HG03571 (cell line): ENCODE results near the gene CAPN5.

ENCODE experiments used
- ATAC-seq: cut with Tn5 transposase; IDR thresholded peaks from one replicate; pipeline ENCODE4 v1.9.1; 2021; ENCODE audit not compliant: unreplicated experiment

The CAPN5 gene

DNA sequence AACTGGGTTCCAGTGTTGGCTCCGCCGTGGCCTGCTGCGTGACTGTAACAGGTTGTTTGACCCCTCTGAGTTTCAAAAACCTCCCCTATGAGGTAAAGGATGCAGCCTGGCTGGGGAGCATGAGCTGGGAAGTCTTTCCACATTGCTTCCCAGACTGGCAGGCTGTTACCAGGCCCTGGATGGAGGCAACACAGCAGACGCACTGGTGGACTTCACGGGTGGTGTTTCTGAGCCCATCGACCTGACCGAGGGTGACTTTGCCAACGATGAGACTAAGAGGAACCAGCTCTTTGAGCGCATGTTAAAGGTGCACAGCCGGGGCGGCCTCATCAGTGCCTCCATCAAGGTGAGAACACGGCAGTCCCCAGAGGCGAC, 47.3 kb downstream of the CAPN5 start:
- no peak for ATAC-seq

GRCh38 chr11:77115181-77115611, 48.4 kb downstream of the CAPN5 start:
- no peak for ATAC-seq

GRCh38 chr11:77115956-77116355, 49.2 kb downstream of the CAPN5 start:
- no peak for ATAC-seq

DNA sequence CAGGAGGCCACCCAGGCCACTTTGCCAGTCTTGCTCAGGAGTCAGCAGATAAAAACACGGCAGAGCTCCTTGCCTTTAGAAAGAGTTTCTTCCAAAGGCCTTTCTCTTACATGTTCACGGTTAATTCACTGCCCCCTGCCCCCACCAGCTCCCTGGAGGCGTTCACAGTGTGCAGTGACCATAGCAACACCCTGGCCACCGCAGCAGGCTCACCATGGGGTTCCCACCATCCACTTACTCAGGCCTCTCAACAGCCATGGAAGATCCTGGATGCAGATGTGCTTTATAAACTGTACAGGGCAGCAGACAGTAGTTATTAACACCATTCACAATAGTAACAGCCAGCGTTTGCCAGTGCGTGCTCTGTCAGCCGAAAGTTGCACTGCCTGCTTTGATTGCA, 50.7 kb downstream of the CAPN5 start:
- ATAC-seq, result no peak

GRCh38 chr11:77118086-77118485, 51.3 kb downstream of the CAPN5 start:
- ATAC-seq, result no peak

DNA sequence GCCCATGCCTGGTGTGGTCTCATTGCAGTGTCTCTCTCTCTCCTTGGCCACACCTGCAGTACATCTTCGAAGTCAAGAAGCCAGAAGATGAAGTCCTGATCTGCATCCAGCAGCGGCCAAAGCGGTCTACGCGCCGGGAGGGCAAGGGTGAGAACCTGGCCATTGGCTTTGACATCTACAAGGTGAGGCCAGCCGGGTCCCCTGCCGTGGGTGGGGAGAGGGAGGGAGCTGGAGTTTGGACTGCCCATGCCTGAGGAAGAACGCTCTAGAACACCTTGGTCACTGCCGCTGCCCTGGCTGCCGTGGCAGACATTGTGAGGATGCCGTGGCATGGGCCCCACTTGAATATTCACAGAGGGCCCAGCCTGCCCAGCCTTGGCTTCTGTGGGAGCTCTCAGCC, 52.2 kb downstream of the CAPN5 start:
- no peak for ATAC-seq

DNA sequence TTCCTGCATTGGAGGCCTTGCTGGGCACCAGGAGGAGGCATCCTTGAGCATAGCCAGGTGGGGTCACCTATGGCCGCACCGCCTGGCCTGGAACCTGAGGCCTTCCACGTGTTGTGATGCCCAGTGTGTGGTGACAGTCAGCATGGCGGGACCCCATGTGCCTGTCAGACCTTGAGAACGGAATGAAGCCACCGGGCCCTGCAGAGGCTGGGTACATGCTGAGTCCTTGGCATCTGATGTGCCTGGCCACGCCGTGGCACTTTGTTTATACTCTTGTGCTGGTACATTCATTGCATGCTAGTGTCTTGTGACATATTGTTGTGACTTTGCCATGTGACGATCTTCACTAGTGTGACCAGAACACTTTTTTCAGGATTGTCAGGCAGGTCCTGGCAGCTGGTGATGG, 52.8 kb downstream of the CAPN5 start:
- ATAC-seq, result no peak

GRCh38 chr11:77120571-77120970, 53.8 kb downstream of the CAPN5 start:
- ATAC-seq, result no peak

- ATAC-seq, result no peak
Observed at GRCh38 chr11:77121096-77121640, 54.4 kb downstream of the CAPN5 start.

DNA sequence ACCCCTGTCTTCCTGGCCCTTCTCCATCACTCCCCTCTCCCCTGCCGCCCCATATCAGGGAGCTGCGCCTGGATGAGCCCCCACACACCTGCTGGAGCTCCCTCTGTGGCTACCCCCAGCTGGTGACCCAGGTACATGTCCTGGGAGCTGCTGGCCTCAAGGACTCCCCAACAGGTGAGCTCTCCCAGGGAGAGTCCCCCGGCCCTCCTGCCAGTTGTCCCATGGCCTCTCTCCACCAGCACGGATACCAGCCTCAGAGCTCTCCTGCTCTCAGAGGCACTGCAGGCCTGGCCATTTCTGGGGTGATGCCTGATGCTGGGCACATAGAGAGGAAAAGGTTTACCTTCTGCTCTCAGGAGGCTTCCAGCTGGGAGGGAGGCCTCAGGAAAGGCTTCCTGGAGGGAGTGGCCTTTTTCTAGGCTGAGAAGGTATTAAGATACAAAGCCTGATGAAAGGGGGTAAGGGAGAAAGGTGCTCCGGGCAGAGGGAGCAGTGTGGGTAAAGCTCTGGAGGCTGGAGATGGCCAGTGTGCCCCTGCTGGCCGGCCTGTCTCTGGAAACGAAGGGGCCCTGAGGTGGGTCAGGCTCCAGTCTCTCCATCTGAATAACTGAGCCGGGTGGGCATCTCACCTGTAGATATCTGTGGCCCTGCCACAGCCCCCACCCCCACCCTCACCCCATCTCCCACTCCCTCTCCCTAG, 55.3 kb downstream of the CAPN5 start:
- ATAC-seq, result no peak

DNA sequence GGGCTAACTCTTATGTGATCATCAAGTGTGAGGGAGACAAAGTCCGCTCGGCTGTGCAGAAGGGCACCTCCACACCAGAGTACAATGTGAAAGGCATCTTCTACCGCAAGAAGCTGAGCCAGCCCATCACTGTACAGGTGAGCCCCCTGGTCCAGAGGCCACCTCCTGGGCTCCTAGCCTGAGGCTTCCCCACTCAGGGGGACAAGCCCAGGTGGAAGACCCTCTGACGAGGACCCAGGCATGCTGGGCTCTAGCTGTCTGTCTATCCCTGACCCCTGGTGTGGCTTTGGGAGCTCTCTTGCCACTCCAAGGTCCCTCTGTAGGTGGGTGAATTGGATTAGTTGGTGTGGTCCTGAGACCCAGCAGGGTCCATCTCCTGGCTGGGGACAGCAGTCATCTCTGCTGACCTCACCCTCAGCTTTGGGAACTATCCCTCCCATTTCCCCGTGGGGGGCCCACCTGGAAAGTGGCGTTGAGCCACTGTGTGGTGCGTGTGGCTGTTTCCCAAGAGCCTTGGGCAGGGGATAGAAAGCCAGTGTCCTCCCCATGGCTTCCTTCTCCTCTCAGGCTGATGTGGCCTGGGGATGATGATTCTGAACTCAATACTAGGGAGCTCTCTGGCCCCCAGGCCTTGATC, 55.9 kb downstream of the CAPN5 start:
- ATAC-seq, result no peak

GRCh38 chr11:77123591-77123990, 56.8 kb downstream of the CAPN5 start:
- no peak for ATAC-seq

DNA sequence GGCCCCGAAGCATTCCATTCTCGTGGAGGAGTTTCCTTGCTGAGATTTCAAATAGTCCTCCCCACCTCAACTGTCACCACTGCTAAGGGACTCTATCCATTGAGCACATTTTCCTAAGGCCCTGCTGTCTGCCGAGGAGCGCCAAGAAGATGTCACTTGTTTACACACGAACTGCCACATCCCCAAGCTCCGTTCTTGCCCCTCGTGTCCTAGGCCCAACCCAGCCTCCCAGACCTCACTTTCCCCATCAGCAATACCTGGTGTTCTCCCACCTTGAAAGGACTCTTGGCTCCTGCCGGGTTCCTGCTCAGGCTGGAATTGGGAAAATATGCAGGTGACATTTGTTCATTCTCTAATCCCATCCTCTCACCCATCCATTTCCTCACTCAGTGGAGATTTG, 57.3 kb downstream of the CAPN5 start:
- no peak for ATAC-seq

GRCh38 chr11:77124488-77124887, 57.7 kb downstream of the CAPN5 start:
- no peak for ATAC-seq

DNA sequence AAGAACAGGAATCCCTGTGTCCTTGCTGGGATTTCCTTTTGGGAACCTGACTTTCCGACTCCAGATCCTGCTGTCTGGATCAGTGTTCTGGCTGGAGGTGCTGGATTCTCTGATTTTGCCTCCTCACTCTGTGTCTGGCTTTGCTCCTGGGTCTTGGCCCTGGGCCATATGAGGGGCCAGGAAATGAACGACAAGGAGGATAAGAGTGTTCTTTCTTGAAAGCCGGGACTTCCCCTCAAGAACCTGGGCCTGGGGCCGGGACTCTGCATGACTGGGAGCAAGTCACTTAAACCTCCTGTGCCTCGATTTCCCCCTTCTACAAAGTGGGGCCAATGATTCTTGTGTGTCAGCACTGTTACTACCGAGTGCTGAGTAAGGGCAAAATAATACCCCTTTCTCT, 58.4 kb downstream of the CAPN5 start:
- no peak for ATAC-seq

DNA sequence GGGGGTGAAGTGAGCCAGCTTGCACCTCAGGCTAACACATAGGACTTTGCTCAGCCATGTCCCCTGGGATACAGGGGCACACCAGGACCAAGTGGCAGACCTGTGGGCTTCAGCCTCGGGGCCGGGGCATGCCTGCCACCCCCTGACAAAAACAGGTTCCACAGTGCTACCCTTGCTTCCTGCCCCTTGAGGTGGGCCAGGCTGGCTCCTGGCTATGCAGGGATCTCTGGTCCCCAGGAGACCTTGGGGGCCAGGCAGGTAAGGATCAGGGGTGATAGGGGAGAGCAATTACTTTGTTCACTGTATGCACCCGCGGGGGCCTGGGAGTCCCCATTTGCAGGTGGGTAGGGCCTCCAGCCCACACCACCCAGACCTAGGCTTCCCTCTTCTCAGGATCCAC, 58.9 kb downstream of the CAPN5 start:
- no peak for ATAC-seq

- no peak for ATAC-seq
Observed at GRCh38 chr11:77126156-77126775, 59.5 kb downstream of the CAPN5 start.

- ATAC-seq, result no peak
Observed at GRCh38 chr11:77126861-77127234, 60.1 kb downstream of the CAPN5 start.

DNA sequence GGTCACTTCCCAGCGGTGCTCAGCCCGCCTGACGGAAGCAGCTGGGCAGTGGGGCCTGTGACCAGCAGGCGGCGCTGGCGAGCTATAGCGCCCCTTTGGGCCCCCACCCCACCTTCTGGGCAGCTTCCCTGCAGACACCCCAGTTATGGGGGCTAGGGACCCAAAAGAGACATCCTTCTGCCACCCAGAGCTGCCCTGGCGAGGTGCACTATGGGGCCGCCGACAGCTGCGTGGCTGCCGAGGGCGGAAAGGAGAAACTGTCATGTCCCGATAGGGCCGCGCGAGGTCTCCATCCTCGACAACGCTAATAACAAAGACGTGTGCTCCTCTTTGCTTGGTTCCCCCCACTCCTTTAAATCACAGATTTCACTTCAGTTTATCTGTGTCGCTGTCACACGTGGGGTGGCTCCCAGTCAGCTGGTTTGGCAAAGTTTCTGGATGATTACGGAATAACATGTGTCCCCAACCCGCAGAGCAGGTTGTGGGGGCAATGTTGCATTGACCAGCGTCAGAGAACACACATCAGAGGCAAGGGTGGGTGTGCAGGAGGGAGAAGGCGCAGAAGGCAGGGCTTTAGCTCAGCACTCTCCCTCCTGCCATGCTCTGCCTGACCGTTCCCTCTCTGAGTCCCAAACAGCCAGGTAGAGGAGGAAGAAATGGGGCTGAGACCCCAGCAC, 60.6 kb downstream of the CAPN5 start:
- no peak for ATAC-seq

DNA sequence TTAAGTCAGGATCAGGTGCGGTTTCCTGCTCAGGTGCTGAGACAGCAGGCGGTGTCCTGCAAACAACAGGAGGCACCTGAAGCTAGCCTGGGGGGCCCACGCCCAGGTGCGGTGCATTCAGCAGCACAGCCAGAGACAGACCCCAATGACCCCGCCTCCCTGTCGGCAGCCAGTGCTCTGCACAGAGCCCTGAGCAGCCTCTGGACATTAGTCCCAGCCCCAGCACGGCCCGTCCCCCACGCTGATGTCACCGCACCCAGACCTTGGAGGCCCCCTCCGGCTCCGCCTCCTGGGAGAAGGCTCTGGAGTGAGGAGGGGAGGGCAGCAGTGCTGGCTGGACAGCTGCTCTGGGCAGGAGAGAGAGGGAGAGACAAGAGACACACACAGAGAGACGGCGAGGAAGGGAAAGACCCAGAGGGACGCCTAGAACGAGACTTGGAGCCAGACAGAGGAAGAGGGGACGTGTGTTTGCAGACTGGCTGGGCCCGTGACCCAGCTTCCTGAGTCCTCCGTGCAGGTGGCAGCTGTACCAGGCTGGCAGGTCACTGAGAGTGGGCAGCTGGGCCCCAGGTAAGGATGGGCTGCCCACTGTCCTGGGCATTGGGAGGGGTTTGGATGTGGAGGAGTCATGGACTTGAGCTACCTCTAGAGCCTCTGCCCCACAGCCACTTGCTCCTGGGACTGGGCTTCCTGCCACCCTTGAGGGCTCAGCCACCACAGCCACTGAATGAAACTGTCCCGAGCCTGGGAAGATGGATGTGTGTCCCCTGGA, 61.3 kb downstream of the CAPN5 start, which contains the start of gene MYO7A:
TSS of gene MYO7A (plus strand) at position 327 of the 772 bp plus-strand sequence. CDS start 2,389 bp downstream, outside the sequence.
- no peak for ATAC-seq
